Gastrocnemius medialis (tissue), 4 donors: ENCODE data around the gene SLC17A5. TPM values are rescaled to one million over a fixed set of nuclear protein-coding genes. Genes with fewer than 3 reads are reported as not detected.
"Not testable (repeated sequence)": the region's sequence is repeated elsewhere in the genome, so short reads cannot be mapped to it uniquely, and the experiment has no call there.

Source experiments
- ATAC-seq, 2 donors: fragments of 150-250 bp; one replicate each; pipeline ENCODE4 v1.9.1; 2016
- DNase-seq, 2 donors: peaks; one replicate each; pipeline ENCODE4 v3.0.0-alpha.2; 2019
- H3K27ac ChIP-seq, 4 donors: fragments of 200-600 bp; sonication (generic); 1 replicate in 1 of 4; 2 replicates in 3 of 4; pipeline ENCODE4 v1.5.1; 2016 to 2018; ENCODE audit warnings: mild to moderate bottlenecking in 2 of 4, moderate library complexity in 1 of 4
- H3K27me3 ChIP-seq, 3 donors: fragments of 200-600 bp; sonication (generic) in 2 of 3; 1 replicate in 1 of 3; 2 replicates in 2 of 3; pipeline versions ENCODE4 v1.5.1 to v1.6.0; 2016 to 2019; ENCODE audit warnings: mild to moderate bottlenecking in 1 of 3, moderate library complexity in 1 of 3
- H3K36me3 ChIP-seq, 2 donors: fragments of 200-600 bp; sonication (generic) in 1 of 2; one replicate each; pipeline ENCODE4 v1.5.1; 2017 to 2018
- H3K4me1 ChIP-seq, 2 donors: fragments of 200-600 bp; sonication (generic) in 1 of 2; one replicate each; pipeline ENCODE4 v1.5.1; 2016 to 2017; ENCODE audit warnings: mild to moderate bottlenecking in 2 of 2
- H3K4me3 ChIP-seq, 4 donors: fragments of 200-600 bp; sonication (generic) in 3 of 4; 1 replicate in 1 of 4; 2 replicates in 3 of 4; pipeline ENCODE4 v1.5.1; 2016 to 2019; ENCODE audit warnings: mild to moderate bottlenecking in 2 of 4
- H3K9me3 ChIP-seq, 3 donors: fragments of 200-600 bp; sonication (generic) in 2 of 3; 1 replicate in 1 of 3; 2 replicates in 2 of 3; pipeline ENCODE4 v1.5.1; 2016 to 2019
- CTCF ChIP-seq, 5 experiments: fragments of 450-650 bp in 3 of 5; fragments of 200-600 bp in 2 of 5; sonication (generic) in 2 of 5; IDR thresholded peaks in 4 of 5; conservative IDR thresholded peaks in 1 of 5; 1 replicate in 4 of 5; 2 replicates in 1 of 5; pipeline ENCODE4 v1.5.1; 2016 to 2019; ENCODE audit warnings: antibody characterized with exemption in 5 of 5, mild to moderate bottlenecking in 3 of 5, moderate library complexity in 3 of 5
- POLR2A ChIP-seq, 2 donors: fragments of 450-650 bp; IDR thresholded peaks; one replicate each; pipeline ENCODE4 v1.6.1; 2017; ENCODE audit warnings: antibody characterized with exemption in 2 of 2, mild to moderate bottlenecking in 2 of 2, moderate library complexity in 2 of 2
- in situ Hi-C, 4 donors: fragments of 200-750 bp; cut with MboI; loops; one replicate each; pipeline versions ENCODE4 v1.15.0 to v1.8.0; 2017; ENCODE audit warnings: low sequenced_read_pairs in 4 of 4
- intact Hi-C: fragments of 100-400 bp; cut with DNase I; formaldehyde crosslinking; loops from one replicate; pipeline ENCODE4 v1.15.1; 2023; ENCODE audit warnings: low total_unique reads
- total RNA-seq, 4 donors: library from RNA; depleted of rRNA; stranded (reverse); fragments of >200 nt; gene quantifications; one replicate each; pipeline versions ENCODE4 v1.1.0 to v1.2.3, GENCODE V29; 2016

SLC17A5 gene
- total RNA-seq, 4 donors from 2014 or later, result 2.6 to 11.5 (median 5.4) TPM

- Histone ChIP-seq H3K9me3 (no peaks in the 10 kb centered on the region), H3K27me3 (no peaks in the 10 kb centered on the region), H3K36me3 (peaks cover 0 to 85% of the 10 kb centered on the region in 2 donors), H3K27ac (no peak overlapping the region), H3K4me1 (no peaks in the 10 kb centered on the region), H3K4me3 (no peak overlapping the region)
- DNase-seq (no peak), ATAC-seq (no peak)
- in situ Hi-C loops (no loop called here), intact Hi-C loops (no loop called here)
- TF ChIP-seq CTCF (IDR thresholded peaks at IDR 0.05 in 4 of 5, conservative IDR thresholded peaks at IDR 0.05 in 1 of 5), result no peak
- TF ChIP-seq POLR2A (IDR thresholded peaks at IDR 0.05), result no peak
Measured at GRCh38 chr6:73631849-73632248, 21.9 kb downstream of the SLC17A5 start.

- intact Hi-C loops (no loop called here), in situ Hi-C loops (no loop called here)
- no peak for ATAC-seq
- Histone ChIP-seq H3K4me1 (no peaks in the 10 kb centered on the region), H3K4me3 (no peak overlapping the region), H3K36me3 (peaks cover 0 to 86% of the 10 kb centered on the region in 2 donors), H3K27ac (no peak overlapping the region), H3K27me3 (no peaks in the 10 kb centered on the region), H3K9me3 (no peaks in the 10 kb centered on the region)
- DNase-seq, result no peak
- TF ChIP-seq POLR2A (IDR thresholded peaks at IDR 0.05) (no peak), CTCF (IDR thresholded peaks at IDR 0.05 in 4 of 5, conservative IDR thresholded peaks at IDR 0.05 in 1 of 5) (no peak)
Measured at GRCh38 chr6:73630401-73630800, 23.4 kb downstream of the SLC17A5 start.

GRCh38 chr6:73624896-73625295 is 28.9 kb downstream of the SLC17A5 start:
- Histone ChIP-seq H3K27ac (no peak overlapping the region), H3K36me3 (peaks cover 0 to 58% of the 10 kb centered on the region in 2 donors), H3K9me3 (no peaks in the 10 kb centered on the region), H3K4me3 (no peak overlapping the region), H3K27me3 (no peaks in the 10 kb centered on the region), H3K4me1 (no peaks in the 10 kb centered on the region)
- DNase-seq (no peak), ATAC-seq (no peak)
- TF ChIP-seq POLR2A (IDR thresholded peaks at IDR 0.05) (no peak), CTCF (IDR thresholded peaks at IDR 0.05 in 4 of 5, conservative IDR thresholded peaks at IDR 0.05 in 1 of 5) (no peak)
- intact Hi-C loops, result no loop called here
- in situ Hi-C loops, result no loop called here

DNA sequence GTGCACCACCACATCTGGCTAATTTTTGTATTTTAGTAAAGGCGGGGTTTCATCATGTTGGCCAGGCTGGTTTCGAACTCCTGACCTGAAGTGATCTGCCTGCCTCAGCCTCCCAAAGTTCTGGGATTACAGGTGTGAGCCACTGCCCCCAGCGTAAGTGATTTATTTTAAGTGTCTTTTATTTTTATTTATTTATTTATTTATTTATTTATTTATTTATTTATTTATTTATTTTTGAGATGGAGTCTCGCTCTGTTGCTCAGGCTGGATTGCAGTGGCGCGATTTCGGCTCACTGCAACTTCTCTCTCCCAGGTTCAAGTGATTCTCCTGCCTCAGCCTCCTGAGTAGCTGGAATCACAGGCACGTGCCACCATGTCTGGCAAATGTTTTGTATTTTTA is 30.3 kb downstream of the SLC17A5 start:
- H3K27me3 ChIP-seq, H3K4me3 ChIP-seq, H3K4me1 ChIP-seq, intact Hi-C loops, H3K9me3 ChIP-seq, in situ Hi-C loops, ATAC-seq, H3K27ac ChIP-seq, DNase-seq: not testable (repeated sequence)
- H3K36me3 ChIP-seq, result peaks cover 0 to 48% of the 10 kb centered on the region in 2 donors

DNA sequence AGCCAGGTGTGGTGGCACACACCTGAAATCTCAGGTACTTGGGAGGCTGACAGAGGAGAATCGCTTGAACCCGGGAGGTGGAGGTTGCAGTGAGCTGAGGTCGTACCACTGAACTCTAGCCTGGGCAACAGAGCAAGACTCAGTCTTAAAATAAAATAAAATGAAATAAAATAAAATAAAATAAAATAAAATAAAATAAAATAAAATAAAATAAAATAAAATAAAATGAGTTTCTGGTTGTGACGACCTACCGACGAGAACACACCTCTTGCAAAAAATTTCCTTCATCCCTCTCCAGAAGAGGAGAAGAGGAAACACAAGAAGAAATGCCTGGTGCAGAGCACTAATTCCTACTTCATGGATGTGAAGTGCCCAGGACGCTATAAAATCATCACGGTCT is 35.7 kb downstream of the SLC17A5 start:
- H3K9me3 ChIP-seq, H3K27me3 ChIP-seq, H3K27ac ChIP-seq, ATAC-seq, H3K4me3 ChIP-seq, DNase-seq, intact Hi-C loops, H3K4me1 ChIP-seq: not testable (repeated sequence)
- H3K36me3 ChIP-seq, result peaks cover 0 to 36% of the 10 kb centered on the region in 2 donors
- in situ Hi-C loops, result loop anchor here in 1 of 4 donors (10.0 kb wide), 1 partner anchor 103 kb away; no protein-coding TSS in a partner anchor

DNA sequence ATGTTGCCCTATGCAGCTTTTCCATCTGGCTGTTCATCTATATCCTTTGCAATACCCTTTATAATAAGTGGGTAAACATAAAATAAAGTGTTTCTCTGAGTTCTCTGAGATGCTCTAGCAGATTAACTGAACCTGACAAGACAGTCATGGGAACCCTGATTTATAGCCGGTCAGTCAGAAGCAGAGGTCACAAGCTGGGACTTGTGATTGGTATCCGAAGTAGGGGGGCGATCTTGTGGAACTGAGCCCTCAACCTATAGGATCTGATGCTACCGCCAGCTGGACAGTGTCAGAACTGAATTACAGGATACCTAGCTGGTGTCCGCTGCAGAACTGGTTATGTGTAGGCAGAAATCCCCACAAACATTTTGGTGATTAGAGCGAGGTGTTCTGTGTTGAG is 39.0 kb downstream of the SLC17A5 start:
- Histone ChIP-seq H3K27me3 (no peaks in the 10 kb centered on the region), H3K9me3 (no peaks in the 10 kb centered on the region), H3K36me3 (peaks cover 0 to 38% of the 10 kb centered on the region in 2 donors), H3K4me1 (no peaks in the 10 kb centered on the region), H3K4me3 (no peak overlapping the region), H3K27ac (no peak overlapping the region)
- DNase-seq, result no peak
- intact Hi-C loops (no loop called here), in situ Hi-C loops (loop anchor here in 2 of 4 donors (5.0 to 10.0 kb wide), 2 partner anchors 100 to 103 kb away; no protein-coding TSS in a partner anchor)
- ATAC-seq, result no peak
- TF ChIP-seq CTCF (IDR thresholded peaks at IDR 0.05 in 4 of 5, conservative IDR thresholded peaks at IDR 0.05 in 1 of 5) (no peak), POLR2A (IDR thresholded peaks at IDR 0.05) (no peak)
